Measurements from ENCODE around the gene KRTAP5-4. TPM values are rescaled to one million over a fixed set of nuclear protein-coding genes. Genes with fewer than 3 reads are reported as not detected.
"Not testable (repeated sequence)": the region's sequence is repeated elsewhere in the genome, so short reads cannot be mapped to it uniquely, and the experiment has no call there.

Gene KRTAP5-4
- total RNA-seq, 1 experiment from 2014 or later: not detected

DNA sequence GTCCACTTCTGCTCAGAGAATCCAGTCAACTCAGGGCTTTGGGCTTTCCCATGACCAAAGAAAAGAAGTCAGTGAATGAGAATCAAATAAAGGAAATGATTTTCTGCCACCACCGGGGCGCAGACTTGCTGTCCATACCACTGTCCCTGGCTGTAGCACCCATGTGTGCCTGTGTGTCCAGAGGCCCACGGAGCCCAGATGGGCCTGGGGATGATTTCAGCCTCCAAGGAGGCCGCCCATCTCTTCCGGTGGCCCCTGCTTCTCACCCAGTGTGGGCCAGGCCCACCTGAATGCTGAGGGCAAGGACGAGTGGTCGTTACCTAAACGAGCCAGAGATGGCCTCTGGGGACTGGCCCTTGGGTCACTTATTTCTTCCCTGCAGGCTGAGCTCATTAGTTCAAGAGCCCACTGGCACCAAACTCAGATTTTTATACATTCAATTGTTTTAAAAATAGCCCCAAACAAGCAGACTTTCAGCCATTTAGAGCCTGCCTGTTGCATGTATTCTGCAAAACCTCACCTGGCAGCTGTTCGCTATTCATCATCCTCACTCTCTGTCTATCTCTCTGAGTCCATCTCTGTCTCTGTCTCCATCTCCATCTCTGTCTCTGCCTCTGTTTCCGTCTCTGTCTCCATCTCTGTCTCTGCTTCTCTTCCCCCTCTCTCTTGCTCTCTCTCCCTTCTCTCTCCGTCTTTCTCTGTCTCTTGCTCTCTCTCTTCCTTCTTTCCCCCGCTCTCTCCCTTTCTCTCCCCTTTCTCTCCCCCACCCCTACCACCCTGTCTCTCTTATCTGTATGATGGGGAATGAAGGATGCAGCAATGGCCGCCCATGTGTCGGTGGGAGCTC, 31.8 kb upstream of the KRTAP5-4 start:
- DNase-seq (ENCODE audit: low spot score): peak; percentile 16

DNA sequence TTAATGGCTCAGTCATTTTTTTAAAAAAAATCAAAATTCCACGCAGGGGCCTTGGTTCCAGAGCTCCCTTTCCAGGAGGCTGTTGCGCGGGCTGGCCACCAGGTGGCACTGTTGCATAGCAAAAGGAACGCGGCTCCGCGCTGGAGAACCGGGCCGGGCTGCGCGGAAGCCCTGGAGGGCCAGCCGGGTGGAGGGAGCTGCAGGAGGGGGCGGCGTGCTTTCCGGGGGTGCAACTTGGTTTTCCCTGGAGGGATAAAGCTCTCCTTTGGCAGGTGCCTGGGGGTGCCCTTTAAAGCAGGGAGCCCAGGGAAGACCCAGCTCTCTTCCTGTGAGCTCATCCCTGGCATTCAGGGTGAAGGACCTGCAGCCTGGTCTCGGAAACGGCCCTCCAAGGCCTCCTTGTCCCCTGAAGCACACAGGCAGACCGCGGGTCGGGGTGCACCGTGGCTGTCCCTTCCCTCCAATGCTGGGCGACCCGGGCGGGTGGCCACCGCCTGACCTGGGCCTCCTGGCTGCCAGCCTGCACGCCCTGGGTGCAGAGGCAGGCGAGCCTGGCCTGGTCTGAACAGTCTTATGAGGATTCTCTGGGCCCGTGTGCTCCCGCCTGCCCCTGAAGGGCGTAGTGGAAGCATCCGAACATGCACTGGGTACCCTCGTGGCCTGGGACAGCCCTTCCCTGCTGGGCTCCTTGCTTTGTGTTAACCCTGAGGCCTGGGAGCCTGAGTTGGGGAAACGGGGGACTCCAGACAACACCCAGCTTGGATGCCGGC, 31.0 kb upstream of the KRTAP5-4 start:
- peak; percentile 70 for DNase-seq (ENCODE audit: low spot score)

DNA sequence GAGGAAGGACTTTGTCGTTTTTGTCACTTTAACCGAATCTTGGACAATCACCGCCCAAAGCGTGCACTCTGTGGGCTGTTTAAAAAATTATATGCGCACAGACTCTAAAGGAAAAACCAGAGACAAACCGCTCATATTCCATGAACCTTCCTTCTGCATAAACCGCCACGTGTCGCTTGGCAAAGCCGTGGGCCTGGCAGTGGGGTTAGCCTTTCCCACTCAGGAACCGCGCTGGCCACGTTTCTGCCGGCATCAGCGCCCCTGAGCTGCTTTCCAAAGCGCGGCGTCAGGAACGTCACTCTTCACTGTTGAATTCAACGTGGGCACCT, 30.5 kb upstream of the KRTAP5-4 start:
- no peak for DNase-seq (ENCODE audit: low spot score)

DNA sequence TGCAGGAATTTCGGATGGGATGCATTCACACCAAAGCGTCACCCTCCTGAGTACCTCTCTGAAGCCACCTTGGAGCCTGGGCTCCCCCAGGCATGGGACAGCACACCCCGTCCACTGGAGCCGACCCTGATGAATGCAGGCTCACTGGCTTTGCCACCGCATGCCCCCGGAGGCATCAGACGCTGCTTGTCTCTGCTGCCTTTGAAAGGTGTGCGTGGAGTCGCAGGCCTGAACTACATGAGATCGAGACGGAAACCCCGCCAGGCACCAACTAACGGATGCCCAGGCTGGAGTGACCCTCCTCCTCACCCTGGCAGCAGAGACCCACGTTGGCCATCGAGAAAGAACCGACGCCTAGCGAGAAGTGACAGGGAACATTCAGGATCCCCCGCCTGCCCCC, 30.1 kb upstream of the KRTAP5-4 start:
- no peak for DNase-seq (ENCODE audit: low spot score)

DNA sequence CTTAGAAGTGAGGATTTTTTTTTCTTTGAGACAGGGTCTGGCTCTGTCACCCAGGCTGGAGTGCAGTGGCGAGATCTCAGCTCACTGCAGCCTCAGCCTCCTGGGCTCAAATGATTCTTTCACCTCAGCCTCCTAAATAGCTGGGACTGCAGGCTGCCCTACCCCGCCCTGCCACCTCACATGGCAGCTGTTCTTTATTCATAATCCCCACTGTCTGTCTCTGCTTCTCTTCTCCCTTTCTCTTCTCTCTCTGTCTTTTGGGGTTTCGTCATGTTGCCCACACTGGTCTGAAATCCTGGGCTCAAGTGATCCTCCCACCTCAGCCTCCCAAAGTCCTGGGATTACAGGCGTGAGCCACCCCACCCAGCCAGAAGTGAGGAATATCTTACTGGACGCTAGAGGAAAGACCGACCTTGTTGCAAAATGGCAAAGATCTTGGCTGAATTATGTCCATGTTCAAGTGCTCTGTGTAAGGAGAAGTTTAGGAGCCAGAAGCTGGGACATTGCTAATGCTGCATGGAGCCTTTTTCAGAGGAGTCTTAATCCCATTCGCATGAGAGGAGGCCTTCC, 29.6 kb upstream of the KRTAP5-4 start:
- no peak for DNase-seq (ENCODE audit: low spot score)

DNA sequence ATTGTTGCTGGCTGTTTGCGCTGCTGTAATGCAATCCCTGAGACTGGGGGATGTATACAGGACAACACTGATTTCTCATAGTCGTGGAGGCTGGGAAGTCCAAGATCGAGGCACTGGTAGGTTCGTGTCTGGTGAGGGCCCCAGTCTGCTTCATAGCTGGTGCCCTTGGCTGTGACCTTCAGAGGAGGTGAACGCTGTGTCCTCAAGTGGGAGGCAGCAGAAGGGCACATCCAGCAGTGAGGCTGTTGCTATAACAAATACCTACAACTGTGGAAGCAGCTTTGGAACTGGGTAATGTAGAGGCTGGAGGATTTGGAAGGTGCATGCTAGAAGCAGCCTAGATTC, 29.0 kb upstream of the KRTAP5-4 start:
- no peak for DNase-seq (ENCODE audit: low spot score)

DNA sequence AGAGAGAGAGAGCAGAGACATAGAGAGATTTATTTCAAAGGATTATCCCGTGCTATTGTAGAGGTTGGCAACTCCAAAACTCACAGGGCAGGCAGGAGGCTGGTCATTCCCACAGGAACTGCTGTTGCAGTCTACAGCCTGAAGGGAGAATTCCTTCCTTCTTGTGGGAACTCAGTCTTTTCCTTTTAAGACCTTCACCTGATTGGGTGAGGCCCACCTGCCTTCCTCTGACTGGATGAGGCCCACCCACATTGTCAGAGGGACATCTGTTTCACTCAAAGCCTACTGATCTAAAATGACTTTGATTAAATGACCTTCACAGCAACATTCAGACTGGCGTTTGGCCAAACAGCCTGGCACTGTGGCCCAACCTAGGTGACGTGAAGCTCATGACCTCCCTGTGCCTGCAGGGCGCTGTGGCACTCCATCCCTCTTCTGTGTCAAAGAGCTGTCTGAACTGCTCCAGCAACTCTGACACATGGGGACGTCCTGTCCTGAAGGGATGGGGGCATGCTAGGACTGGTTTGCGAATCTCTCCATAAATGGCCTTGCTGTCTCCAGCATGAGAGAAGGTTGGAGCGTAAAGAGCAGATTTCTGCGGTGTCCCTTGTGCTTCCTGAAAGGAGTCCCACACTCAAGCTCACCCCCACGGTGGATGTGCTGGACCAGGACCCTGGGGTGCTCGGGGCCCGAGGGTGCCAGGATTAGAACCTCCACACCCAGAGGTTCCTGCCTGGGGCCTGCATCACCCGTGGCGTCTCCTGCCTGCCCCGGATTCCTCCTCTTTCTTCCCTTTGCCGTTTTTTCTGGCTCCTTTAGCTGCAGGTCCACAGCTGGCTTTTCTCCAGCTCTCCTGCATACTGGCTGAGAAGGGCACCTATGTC, 28.3 kb upstream of the KRTAP5-4 start:
- peak; percentile 26 for DNase-seq (ENCODE audit: low spot score)

DNA sequence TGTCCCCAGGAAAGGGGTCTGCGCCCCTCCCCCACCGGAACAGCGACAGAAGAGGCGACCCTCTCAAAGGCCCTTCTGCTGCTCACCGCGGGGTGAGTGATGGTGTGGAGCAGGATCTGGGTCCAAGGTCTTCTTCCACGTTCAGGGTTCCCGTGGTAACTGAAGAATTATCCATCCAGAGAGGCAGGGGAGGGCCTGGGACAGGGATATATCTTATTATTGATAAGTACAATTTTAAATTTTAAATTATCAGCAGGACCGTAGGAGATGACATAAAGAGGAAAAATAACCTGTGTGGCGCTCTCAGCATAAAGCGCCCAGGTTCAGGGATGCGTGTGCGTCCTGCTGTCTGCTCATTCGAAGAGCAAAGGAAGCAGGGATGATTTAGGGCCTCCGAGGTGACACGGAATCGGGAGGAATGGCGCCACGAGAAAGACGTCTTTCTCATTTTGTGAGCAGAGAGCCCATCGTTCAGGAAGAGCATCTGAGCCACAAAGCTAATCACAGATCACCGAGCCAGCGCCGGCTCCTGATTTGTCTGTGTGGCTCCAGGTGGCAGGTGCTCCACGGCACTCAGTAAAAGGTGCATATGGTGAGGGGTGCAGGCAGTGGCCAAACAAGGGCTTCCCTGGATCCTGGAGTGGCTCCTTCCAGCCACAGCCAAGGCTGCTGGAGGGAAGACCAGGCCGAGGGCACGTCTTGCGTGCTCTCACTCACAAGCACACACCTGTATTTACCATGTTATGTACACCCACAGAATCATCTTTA, 26.9 kb upstream of the KRTAP5-4 start:
- no peak for DNase-seq (ENCODE audit: low spot score)

DNA sequence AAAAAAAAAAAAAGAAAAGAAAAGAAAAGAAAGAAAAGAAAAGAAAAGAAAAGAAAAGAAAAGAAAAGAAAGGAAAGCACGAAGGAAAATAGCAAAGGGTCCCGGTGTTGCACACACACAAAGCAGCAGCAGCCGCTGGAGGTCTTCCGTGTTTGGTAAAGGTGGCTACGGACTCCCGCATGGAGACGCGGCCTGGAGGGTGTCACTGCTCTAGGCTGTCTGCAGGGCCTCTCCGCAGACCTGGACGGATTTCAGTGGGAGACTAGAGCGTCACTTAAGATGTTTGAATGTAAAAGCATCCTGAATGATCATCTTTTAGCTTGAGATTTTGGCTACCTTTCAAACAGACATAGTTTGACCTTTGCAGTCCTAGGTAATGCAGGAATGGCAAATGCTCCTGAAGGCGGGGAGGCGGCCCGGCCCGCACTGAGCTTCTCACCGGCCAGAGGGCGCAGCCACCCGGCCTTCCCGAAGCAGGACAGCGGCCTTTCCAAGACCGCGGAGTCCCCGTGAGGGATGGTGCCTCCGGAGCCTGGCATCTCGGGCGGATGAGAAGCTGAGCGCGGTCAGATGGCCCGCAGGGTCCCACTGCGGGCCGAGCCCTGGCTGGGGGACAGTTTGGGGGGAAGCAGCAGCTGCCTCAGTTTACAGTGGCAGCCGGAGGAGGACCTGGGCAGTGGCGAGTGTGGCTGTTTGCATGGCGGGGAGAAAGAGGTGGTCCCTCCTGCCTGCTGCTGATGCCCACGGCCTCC, 26.1 kb upstream of the KRTAP5-4 start:
- no peak for DNase-seq (ENCODE audit: low spot score)

DNA sequence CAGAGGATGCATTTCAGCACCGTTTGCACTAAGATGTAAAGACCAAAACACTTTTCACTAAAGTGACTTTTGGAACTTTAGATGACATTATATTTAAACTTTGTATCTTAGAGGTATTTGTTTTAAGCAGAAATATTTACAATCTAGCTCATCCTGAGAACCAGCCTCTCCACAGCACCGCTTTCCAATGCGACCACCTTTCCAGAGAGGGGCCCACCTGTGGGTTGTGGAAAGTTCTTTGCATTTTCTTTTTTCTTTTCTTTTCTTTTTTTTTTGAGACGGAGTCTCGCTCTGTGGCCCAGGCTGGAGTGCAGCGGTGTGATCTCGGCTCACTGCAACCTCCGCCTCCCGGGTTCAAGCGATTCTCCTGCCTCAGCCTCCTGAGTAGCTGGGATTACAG, 24.6 kb upstream of the KRTAP5-4 start:
- not testable (repeated sequence) for DNase-seq (ENCODE audit: low spot score)

DNA sequence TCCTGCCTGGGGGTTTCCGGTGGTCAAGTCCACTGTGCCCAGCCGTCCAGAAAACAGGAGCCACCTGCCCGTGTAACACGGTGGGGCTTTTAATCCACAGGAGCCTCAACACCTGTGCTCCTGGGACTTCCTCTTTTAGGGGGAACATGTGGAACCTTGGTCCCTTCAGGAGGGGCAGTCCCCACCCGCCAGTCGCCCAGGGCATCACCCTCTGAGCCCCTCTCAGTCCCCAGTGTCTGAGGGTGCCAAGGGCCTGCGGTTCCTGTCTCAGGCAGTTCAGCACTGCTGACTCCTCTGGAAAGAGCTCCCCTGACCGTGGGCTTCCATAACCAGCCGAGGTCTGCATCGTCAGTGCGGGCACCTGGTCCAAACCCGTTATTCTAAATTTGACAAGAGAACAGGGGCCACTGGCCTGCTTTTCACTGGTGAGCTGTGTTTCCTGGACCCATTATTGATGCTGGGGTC, 23.5 kb upstream of the KRTAP5-4 start:
- DNase-seq (ENCODE audit: low spot score): no peak

DNA sequence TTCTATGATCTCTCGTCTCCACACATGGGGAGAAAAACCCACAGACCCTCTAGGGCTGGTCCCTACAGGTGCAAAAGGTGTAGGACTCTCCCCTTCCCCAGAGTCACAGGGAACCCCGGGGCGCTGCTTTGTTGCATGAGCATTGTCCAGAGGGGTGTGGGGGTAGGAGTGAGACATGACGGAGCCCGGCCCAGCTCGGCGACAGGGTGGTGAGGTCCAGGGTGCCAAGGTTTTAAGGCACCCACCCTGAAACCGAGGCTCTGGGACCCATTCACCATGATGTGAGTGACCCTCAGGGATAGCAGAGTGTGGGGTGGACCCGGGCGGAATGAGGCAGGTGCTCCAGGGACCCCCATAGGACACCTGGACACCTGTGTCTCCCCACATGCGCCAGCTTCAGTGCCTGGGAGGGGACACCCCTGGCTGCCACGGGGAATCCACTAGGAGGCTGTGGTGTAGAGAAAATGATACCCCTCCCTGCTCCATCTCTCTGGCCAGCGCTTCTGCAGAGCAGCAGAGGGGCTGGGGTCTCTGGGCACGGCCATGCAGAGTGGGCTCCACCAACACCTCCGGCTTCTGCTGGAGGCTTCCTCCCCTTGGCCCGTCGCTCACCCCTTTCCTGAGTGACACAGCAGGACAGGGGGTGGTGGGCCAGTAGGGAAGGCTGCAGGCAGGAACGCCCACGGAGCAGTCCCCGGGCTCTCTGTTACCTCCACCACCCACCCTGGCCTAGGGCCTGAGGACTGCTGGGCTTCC, 22.8 kb upstream of the KRTAP5-4 start:
- DNase-seq (ENCODE audit: low spot score): no peak

DNA sequence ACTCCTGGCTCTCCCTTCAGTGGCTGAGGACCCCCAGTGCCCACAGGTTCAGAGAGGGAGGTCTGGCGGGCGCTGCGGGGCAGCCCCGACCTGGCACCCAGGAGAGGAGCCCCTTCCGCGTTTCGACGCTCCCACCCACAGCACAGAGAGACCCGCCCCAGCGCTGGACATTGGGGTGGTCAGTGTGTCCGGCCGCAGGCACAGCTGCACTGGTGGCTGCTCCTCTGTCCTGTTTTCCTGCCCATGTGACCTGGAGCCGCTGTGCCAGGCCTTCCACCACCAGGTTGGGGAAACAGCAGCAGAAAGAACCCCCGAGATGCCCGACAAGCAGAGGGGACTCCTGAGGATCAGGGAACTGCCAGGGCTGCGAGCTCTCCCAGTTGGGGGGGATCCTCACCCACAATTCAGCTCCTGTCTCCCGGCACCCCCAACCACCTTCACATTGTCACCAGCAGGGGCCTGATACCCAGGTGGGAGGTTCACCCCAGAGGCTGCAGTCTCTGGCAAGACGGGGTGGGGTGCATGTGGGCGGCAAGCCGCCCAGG, 21.3 kb upstream of the KRTAP5-4 start:
- DNase-seq (ENCODE audit: low spot score): no peak

DNA sequence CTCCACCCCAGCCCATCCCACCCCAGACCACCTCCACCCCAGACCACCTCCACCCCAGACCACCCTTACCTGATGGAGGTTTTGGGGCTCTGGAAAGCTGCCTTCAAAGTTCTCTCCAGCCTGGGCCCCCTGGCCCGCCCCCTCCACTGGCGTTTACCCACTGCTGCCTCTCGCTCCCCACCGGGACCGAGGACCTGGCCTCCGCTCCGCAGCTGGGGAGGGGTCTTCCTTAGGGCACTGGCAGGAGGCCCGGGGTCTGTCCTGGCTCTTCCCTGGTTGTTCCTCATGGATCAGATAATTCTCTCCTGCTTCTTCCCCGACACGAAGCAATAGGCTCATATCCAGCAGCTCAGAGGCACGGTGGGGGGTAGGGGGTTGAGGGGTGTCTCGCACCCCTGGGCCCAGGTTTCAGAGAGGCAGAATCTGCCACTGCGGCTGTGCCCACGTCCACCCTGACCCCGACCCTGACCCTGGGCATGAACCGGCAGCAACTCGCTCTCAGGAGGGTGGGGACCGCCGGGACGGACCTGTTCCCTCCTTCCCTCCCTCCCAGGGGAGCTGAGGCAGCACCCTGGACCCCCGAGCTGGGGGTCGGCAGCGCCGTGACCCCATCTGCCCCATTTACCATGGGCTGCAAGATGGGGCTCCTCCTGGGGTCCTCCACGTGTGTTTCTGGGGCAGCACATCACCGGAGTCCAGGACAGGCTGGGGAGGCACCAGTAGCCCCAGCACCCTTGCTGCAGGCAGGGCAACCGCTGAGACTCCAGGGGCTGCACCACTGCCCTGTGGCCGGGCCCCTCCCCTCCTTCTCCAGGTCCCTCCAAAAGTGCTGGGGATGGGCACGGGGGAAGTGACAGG, 20.6 kb upstream of the KRTAP5-4 start:
- DNase-seq (ENCODE audit: low spot score): no peak

DNA sequence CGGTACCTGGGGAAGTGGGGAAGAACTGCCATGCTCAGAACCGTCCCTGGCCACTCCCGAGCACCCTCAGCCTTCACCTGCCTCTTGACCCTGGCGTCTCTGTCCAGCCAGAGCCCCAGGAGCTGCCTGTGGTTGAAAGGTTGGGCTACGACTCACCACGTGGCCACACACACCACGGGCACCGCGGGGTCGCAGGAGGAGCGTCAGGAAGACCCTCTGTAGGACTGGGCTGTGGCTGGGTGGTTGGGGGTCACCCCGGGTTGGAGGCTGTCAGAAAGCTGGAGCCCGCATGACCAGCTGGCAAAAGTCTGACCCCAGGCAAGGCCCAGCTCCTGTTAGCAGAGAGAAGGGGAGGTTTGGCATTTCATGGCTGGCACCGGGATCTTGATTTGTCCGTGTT, 19.2 kb upstream of the KRTAP5-4 start:
- no peak for DNase-seq (ENCODE audit: low spot score)

DNA sequence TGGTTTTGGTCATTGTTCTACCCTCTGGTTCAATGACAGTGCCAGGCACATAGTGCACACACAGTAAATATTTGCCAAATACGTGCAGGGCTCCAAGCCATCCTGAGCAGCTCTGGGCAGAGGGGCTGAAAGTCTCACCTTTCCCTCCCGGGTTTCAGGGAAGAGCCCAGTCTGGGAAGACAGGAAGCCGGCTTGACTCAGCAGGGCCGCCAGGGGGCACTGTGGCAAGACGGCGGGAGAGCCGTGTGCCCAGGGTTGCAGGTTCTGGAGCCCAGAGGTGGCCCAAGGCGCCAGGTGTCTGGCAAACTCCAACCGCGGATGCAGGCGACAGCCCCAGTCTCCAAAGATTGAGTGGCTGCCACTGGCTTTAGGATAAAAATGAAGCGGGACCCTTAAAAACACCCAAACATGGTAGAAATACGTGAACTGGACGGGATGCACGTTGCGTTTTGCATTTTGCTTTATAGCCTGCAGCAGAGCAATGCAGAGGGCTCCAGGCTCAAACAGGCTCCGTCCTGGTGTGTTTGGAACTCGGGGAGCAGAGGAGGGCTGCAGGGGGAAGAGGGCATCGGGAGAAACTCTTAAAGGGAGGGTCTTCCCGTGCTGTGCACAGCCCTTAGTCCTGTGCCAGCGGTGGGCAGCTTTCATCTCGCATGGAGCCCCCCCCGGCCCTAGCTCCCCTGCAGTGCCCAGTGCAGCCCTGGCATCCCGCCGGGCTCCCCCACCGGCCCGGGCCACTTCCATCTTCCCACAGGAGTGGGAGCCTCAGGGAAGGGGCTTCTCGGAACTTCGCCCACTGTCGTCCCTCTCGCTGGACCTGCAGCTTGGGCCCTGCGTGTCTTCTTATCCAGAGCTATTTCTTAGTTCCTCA, 18.4 kb upstream of the KRTAP5-4 start:
- DNase-seq (ENCODE audit: low spot score): peak; percentile 63

DNA sequence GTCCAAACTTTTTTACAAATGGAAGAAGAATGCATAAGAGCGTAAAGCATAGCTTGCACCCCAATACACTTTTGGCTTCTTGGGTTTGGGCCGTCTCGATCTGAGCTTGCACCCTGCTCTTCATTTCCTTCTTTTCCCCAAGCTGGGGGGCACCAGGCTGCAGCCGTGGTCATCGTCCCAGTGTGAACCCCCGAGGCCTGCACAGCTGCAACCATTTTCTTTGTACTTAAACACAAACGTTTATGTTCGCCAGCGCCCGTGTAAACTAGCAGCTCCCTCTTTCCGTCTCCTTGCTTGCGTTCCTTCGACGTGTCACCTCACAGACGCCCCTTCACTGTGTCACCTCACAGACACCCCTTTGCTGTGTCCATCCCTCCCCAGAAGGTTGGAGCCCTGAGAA, 17.7 kb upstream of the KRTAP5-4 start:
- no peak for DNase-seq (ENCODE audit: low spot score)

Data from HT-29 (cell line).